ENCODE results near the gene NAPA. TPM values are rescaled to one million over a fixed set of nuclear protein-coding genes. Genes with fewer than 3 reads are reported as not detected.

NAPA gene
- total RNA-seq, 3 donors from 2014 or later: 82.4 to 117 (median 96.0) TPM

DNA sequence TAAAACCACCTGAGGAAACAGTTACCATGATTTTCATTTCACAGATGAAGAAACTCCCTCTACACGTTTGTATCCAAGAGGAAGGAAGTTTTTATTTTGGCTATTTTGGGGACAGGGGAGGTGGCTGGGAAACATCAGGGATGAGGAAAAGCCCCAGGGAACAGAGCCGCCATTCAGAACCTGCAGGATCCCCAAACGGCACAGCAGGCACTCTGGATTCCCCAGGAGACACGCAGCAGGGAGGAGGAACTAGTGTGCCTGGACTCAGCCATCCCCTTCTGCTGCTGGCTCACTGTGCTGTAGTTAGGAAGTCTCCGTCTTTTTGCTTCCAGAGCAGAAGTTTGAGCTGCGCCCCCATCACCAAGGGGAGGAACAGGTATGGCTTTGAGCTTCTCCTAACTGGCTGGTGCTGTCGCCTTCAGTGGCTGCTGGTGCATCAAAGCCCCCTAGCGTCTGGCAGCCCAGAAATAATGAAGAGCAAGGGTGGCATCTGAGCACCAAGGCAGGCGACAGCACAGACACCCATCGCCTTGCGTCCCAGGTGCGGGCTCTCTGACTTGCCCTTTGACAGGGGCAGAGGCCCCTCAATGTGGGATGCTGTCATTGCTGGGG, 4.2 kb downstream of the NAPA start:
- no peaks in the 10 kb centered on the region for H3K36me3 ChIP-seq
- no peak for DNase-seq (ENCODE audit: low spot score in 2 of 2)
- peak overlapping the region; percentile 94 to 99 for H3K27ac ChIP-seq
- no peak for TF ChIP-seq POLR2AphosphoS5 (IDR thresholded peaks at IDR 0.05)
- TF ChIP-seq, protein P1, sequence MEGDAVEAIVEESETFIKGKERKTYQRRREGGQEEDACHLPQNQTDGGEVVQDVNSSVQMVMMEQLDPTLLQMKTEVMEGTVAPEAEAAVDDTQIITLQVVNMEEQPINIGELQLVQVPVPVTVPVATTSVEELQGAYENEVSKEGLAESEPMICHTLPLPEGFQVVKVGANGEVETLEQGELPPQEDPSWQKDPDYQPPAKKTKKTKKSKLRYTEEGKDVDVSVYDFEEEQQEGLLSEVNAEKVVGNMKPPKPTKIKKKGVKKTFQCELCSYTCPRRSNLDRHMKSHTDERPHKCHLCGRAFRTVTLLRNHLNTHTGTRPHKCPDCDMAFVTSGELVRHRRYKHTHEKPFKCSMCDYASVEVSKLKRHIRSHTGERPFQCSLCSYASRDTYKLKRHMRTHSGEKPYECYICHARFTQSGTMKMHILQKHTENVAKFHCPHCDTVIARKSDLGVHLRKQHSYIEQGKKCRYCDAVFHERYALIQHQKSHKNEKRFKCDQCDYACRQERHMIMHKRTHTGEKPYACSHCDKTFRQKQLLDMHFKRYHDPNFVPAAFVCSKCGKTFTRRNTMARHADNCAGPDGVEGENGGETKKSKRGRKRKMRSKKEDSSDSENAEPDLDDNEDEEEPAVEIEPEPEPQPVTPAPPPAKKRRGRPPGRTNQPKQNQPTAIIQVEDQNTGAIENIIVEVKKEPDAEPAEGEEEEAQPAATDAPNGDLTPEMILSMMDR (IDR thresholded peaks at IDR 0.05): no peak
- TF ChIP-seq POLR2A (IDR thresholded peaks at IDR 0.05): no peak
- H3K4me3 ChIP-seq: peak overlapping the region in 2 of 3 donors; percentile 86 to 97
- intact Hi-C loops (cut with DNase I; ENCODE audit: low total_unique reads): no loop called here
- no peaks in the 10 kb centered on the region for H3K9me3 ChIP-seq
- H3K4me1 ChIP-seq: peaks cover 38 to 67% of the 10 kb centered on the region in 2 donors
- no peaks in the 10 kb centered on the region for H3K27me3 ChIP-seq

DNA sequence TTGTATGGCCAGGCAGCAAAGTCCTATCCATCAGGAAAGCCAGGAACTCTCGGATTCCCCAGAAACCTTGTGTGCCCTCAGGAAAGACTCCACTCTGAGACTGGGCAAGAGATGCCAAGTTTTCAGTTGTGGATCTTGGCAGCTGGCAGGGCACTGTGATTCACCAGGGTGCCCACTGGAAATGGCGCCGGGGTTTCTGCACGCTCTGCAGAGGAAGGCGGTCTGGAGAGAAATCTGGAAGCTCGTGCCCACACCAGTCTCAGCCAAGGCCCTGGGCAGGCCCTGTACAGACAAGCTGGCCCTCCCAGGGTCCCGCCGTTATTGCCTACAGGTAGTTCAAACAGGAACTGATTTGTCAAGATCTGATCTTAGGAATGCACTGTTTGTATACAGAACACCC, 4.9 kb downstream of the NAPA start:
- Histone ChIP-seq H3K4me3 (peak overlapping the region in 2 of 3 donors; percentile 2 to 86), H3K27me3 (no peaks in the 10 kb centered on the region), H3K36me3 (no peaks in the 10 kb centered on the region), H3K9me3 (no peaks in the 10 kb centered on the region), H3K27ac (peak overlapping the region; percentile 94 to 99), H3K4me1 (peaks cover 38 to 67% of the 10 kb centered on the region in 2 donors)
- peak; percentile 74 to 78 for DNase-seq (ENCODE audit: low spot score in 2 of 2)
- TF ChIP-seq POLR2A (IDR thresholded peaks at IDR 0.05) (no peak), POLR2AphosphoS5 (IDR thresholded peaks at IDR 0.05) (peak in 1 of 3 donors; percentile 46)
- intact Hi-C loops (cut with DNase I; ENCODE audit: low total_unique reads): no loop called here

DNA sequence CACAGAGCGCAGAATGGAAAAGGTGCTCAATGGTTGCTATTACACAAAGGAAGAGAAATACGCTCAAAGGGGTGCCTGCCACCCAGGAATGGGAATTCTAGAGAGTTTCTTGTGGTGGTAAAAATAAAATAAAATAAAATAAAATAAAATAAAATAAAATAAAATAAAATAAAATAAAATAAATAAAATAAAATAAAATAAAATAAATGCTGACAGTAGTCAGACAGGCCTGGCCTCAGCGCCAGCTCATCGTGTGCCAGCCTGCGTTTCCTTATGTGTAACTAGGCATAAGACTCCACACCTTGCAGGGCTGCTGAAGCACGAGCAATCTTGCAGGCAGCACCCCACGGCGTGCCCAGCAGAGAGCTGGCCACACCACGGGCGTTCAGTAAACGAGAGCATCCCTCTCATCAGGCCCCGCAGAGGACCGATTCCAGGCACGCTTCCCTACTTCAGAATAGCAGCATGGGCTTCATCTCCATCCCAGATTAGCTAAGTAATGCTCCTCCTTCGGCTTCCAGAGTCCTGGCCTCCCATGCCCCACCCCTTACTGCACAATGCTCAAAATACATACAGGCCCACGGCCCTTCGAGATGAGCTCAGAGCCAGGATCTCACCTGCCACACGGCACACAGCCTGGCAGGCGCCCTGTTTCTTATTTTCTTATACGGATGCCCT, 5.6 kb downstream of the NAPA start:
- TF ChIP-seq POLR2AphosphoS5 (IDR thresholded peaks at IDR 0.05) (no peak), POLR2A (IDR thresholded peaks at IDR 0.05) (no peak)
- TF ChIP-seq, protein P1 (IDR thresholded peaks at IDR 0.05): no peak
- peak overlapping the region in 2 of 3 donors; percentile 2 to 86 for H3K4me3 ChIP-seq
- intact Hi-C loops (cut with DNase I; ENCODE audit: low total_unique reads): no loop called here
- DNase-seq (ENCODE audit: low spot score in 2 of 2): no peak
- no peaks in the 10 kb centered on the region for H3K36me3 ChIP-seq
- no peaks in the 10 kb centered on the region for H3K27me3 ChIP-seq
- H3K9me3 ChIP-seq: no peaks in the 10 kb centered on the region
- peaks cover 38 to 67% of the 10 kb centered on the region in 2 donors for H3K4me1 ChIP-seq
- peak overlapping the region; percentile 94 to 99 for H3K27ac ChIP-seq

DNA sequence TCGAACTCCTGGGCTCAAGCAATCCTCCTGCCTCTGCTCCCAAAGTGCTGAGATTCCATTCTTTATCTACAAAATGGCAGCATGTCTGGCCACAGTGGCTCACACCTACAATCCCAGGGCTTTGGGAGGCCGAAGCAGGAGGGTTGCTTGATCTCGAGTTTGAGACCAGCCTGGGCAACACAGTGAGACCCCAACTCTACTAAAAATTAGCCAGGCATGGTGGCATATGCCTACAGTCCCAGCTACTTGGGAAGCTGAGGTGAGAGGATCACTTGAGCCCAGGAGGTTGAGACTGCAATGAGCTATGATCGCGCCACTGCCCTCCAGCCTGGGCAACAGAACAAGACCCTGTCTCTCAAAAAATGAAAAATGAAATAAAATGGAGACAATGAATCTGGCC, 6.1 kb downstream of the NAPA start:
- H3K4me1 ChIP-seq: peaks cover 38 to 67% of the 10 kb centered on the region in 2 donors
- intact Hi-C loops (cut with DNase I; ENCODE audit: low total_unique reads): no loop called here

DNA sequence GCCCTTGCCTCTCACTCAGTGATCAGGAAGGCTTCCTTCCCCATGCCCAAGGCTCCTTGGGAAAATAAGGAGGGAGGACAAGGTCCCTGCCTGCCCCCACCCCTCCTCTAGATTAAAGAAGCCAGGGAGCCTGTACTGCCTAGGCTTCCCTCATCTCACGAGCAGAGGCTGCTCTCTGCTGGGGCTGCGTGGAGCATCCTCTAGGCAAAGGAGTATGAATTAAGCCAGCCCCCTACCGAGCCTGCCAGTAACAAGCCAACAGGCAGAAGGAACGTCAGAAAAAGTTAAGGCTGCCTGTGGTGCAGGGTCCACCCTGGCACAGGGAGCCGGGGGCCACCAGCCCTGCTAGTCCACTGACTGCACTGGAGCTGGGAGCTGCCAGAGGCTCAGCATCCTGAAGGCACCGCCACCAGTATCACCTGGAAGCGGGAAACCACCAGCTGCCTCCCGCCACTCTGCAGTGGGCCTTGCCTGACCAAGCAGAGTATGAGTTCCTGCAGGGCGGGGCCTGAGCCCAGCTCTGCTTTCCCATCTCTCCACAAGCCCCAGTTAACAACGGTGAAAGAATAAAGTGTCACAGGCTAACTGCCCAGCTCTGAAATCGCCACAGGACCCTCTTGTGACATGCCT, 6.8 kb downstream of the NAPA start:
- peak overlapping the region; percentile 85 to 99 for H3K27ac ChIP-seq
- H3K36me3 ChIP-seq: no peaks in the 10 kb centered on the region
- intact Hi-C loops (cut with DNase I; ENCODE audit: low total_unique reads): no loop called here
- no peak for DNase-seq (ENCODE audit: low spot score in 2 of 2)
- H3K4me3 ChIP-seq: peak overlapping the region in 1 of 3 donors; percentile 17
- peaks cover 38 to 62% of the 10 kb centered on the region in 2 donors for H3K4me1 ChIP-seq
- TF ChIP-seq POLR2AphosphoS5 (IDR thresholded peaks at IDR 0.05) (no peak), POLR2A (IDR thresholded peaks at IDR 0.05) (no peak)
- no peaks in the 10 kb centered on the region for H3K9me3 ChIP-seq
- H3K27me3 ChIP-seq: no peaks in the 10 kb centered on the region

More for the DNA sequence above, 6.1 kb downstream of the NAPA start:
- no peaks in the 10 kb centered on the region for H3K9me3 ChIP-seq
- peak overlapping the region; percentile 85 to 99 for H3K27ac ChIP-seq
- no peaks in the 10 kb centered on the region for H3K27me3 ChIP-seq
- no peaks in the 10 kb centered on the region for H3K36me3 ChIP-seq
- DNase-seq (ENCODE audit: low spot score in 2 of 2): no peak
- H3K4me3 ChIP-seq: no peak overlapping the region
- TF ChIP-seq, protein P1 (IDR thresholded peaks at IDR 0.05): no peak
- no peak for TF ChIP-seq POLR2A (IDR thresholded peaks at IDR 0.05)

DNA sequence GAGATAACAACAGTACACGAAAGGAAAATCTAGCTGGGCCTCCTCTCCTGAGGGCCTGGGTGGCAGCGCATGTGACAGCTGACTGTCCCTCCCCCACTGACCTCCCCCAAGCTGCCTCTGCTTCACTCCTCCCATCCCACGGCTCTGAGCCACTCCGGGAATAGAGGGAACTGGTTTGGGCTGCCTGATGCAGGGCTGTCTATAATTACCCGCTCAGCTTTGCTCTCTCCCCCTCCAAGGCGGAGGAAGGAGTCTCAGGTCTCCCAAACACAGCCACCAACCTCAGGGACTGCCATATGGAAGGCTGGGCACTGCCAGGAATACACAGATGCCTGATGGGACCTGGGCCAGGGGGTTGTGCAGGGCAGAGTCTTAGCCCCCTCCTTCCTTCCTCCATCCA, 7.9 kb downstream of the NAPA start:
- H3K36me3 ChIP-seq: no peaks in the 10 kb centered on the region
- no peak for TF ChIP-seq POLR2A (IDR thresholded peaks at IDR 0.05)
- TF ChIP-seq, protein P1 (IDR thresholded peaks at IDR 0.05): no peak
- TF ChIP-seq POLR2AphosphoS5 (IDR thresholded peaks at IDR 0.05): no peak
- DNase-seq (ENCODE audit: low spot score in 2 of 2): peak; percentile 62 to 83
- H3K4me3 ChIP-seq: peak overlapping the region in 1 of 3 donors; percentile 17
- peaks cover 34 to 51% of the 10 kb centered on the region in 2 donors for H3K4me1 ChIP-seq
- peak overlapping the region; percentile 85 to 99 for H3K27ac ChIP-seq
- no peaks in the 10 kb centered on the region for H3K27me3 ChIP-seq
- intact Hi-C loops (cut with DNase I; ENCODE audit: low total_unique reads): no loop called here
- no peaks in the 10 kb centered on the region for H3K9me3 ChIP-seq

Measured in breast epithelium (tissue), 4 donors.